ENCODE data around the gene YOD1.
"Not testable (repeated sequence)": the region's sequence is repeated elsewhere in the genome, so short reads cannot be mapped to it uniquely, and the experiment has no call there.

YOD1 gene

DNA sequence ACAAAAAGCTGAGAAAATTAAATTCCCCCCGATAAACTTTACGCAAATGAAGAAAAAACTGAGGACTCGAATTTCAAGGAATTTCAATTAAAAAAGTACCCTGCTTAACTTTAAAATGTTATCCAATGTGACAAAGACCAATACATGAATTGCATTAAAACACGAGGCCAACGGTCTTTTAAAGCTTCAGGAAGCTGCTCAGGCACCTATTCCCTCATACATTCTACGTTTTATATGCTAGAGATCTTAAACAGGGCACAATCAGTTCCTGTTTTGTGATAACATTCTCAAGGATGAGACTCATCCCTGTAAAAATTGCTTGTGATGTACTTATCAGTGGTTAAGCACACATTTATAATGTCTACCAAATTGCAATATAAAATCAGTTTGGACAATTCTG is 3.0 kb downstream of the YOD1 start:
- DNase-seq, result no peak

DNA sequence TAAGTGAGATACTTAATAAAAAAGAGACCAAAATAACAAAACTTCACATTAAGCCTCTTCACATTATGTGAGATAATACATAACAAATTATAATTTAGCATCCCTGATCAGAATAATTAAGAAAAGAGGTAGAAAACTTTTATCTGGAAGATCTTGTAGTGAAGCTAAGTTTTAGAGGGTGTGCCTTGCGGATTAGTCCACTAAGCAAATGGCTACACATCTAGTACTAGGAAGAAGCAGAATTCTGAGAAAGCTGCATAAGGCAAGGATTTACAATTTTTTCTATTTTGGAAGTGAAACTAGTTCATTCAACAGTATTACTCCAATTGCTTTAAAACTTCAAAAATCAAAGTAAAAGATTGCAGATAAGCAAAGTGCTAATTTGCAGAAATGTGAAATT is 3.5 kb downstream of the YOD1 start:
- no peak for DNase-seq

DNA sequence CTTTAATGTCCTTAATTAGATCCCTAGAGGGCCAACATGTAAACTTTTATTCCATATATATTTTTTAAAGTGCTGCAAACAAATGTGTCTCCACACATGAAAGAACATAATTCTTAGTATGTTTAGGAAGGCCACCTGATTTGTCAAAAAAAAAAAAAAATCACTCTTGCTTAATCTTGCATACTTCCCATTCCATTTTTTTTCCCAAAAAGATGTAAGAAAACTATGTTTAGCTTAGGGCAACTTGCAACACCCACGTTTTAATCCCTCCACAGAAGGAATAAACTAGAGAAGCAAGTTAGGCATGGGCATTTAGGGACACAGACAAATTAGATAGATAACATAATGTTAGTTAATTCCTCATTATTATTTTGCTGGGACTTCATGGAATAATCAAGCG is 5.6 kb downstream of the YOD1 start:
- no peak for DNase-seq

DNA sequence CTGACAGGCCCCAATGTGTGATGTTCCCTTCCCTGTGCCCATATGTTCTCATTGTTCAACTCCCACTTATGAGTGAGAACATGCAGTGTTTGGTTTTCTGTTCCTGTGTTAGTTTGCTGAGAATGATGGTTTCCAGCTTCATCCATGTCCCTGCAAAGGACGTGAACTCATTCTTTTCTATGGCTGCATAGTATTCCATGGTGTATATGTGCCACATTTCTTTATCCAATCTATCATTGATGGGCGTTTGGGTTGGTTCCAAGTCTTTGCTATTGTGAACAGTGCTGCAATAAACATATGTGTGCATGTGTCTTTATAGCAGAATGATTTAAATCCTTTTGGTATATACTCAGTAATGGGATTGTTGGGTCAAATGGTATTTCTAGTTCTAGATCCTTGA is 9.6 kb downstream of the YOD1 start:
- DNase-seq, result not testable (repeated sequence)

DNA sequence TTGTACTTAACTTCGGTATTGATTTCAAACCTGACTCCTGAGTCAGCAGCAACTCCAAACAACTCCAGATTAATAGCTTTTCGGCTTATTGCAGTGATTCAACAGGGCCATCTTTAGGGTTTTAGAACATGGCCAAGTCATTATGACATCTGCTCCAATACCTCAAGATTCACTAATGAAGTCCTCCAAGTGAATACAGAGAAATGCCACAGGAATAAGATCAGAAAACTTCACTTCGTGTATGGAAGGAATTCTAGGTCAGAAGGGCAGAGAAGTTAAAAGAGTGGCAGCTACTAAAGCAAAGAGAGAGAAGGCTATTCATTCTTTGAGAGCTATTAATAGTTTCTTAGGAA is 10.9 kb downstream of the YOD1 start:
- no peak for DNase-seq

DNA sequence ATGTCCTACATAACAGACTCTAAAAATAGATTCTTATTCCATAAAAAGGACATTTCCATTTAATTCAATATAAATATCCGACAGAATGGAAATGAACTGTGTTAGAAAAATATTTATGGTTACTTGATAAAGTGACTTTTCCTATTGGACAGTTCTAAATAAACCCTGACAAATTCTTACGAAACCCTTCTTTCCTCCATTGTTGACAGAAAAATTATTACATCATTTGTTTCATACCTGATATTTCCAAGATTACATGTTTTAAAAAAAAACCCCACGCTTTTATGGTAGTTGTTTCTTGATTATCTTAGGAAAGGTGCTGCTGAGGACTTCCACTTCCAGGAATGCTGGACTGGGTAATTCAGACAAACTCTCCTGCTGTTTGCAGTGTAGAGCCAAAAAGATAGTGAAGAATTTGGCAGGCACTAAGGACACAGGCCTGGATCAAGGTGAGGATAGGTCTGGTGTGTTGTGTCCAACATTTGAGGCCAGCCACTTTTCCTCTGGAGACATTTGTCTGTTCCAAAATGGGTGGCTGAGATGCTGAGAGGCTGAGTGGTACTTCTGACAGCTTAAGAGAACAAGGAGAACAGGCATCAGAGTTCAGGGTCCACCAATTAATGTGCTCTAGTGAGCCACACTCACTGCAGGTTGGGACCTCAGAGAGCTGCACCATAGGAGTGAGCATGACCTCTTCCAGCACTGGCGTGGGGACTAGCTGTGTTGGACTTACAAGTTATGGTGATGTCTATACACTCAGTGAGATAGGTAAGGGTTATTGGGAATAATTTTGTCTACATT is 11.4 kb downstream of the YOD1 start:
- DNase-seq, result no peak

DNA sequence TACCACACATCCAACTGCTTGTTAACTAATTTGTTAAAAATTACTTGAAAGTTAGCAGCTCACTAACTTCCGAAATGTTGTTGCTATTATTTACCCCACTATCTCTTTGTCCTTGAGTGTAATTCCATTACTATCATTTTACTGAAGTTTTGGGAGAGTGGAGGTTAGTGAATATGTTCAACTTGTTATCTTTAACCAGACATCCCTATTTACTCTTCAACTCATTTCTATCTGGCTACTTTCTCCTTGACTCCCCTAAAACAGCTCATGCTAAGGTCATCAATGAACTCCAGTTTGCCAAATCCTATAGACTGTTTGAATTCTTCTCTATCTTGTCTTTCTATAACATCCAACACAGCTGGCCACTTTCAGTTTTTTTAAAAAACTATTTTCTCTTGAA is 14.1 kb downstream of the YOD1 start:
- DNase-seq, result no peak

DNA sequence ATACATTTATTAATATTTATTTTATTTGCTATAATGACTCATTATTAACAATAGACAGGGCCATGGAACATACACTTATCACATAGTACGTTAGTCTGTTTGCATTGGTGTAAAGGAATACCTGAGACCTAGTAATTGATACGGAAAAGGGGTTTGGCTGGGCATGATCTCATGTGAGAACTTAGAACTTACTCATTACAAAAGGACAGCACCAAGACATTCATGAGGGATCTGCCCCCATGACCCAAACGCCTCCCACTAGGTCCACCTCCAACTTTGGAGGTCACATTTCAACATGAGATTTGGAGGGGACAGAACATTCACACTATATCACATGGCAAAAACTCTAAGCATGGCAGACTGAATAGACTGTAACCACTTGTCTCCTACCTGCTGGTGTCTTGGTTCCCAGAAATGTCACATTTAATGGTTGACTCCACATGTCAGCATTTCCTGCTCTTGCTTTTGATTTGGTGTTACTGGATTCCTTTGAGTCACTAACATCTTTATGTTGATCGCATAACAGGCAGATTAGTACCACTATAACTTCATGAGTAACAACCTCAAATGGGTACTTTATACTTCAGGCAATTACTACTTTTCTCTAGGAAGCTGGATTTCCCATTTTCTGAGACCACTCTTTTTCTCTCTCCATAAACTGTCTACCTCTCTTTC is 15.0 kb downstream of the YOD1 start:
- no peak for DNase-seq

DNA sequence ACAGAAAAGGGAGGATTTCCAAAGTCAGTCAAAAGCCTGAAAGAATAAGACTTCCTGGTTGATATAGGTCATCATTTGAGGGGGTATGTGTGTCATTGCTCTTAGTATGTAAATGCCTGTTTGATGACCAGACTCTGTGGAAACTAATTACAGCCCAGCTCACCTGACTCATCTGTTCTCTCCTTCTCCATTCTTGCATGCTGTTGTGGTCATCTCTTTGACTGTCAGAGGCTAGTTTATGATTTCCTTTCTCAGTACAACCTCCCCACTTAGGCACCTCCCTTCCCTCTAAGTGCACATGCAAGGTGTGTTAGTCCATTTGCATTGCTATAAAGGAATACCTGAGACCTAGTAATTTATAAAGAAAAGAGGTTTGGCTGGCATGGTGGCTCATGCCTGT is 16.0 kb downstream of the YOD1 start:
- DNase-seq, result no peak

DNA sequence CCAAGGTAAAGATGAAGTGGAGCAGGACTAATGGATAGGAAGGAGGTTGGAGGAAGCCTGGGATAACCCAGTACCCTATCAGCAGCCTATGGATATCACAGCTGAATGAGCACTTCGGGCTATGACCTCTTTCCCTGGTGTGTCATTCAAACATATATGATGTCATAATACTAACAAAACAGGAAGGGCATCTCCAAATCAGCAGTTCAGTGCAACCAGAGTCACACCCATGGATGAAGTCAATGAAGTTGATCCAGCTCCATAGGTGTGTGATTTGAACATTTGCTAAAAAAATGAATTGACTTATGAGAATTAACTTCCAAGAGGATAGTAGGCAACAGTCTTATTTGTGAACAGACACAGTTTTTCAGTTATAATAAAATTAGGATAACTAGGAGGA is 16.8 kb downstream of the YOD1 start:
- DNase-seq, result peak; percentile 9 to 18

DNA sequence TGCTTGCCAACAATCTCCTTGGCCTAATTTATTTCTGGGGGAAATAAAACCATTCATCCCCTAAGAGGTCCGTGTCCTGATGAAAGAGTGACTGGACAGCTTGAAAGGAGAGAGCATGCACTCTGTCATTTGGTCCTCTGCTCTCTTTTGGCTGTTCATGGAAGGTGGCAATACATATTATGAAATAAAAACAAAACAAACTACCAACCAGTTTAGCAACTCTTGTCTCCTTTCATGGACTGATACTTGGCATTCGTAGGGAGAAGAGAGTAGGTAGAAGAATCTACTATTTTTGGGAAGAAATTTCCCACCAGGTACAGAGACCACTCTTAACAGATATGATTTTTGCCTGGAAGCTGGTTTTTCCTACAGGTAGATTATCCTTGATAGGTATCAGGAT is 17.7 kb downstream of the YOD1 start:
- DNase-seq, result no peak

DNA sequence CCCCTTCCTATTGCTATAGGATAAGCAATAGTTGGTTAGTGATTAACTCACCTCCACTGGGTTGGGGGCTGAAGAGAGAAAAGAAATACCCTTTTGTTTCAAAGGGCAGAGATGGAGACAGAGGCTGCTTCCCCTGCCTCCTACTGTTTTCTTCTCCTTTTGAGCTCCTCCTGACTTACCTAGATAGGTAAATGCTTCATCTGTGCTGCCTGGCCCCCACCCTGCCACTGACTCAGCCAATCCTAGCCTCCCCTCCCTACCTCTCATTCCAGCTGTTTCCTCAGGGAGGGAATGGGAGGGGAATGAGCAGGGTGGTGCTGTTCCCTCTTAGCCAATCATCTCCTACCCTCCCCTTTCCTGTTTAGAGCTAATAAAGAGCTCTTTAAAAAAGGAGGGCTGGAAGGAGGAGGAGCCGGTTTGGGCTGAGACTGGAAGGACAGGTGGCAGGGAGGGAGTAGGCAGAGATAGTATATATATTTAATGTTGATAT is 18.4 kb downstream of the YOD1 start, which contains the start of gene C1orf116:
Gene C1orf116 (minus strand): TSS at position 229 of the 490 bp plus-strand sequence. CDS start 5,158 bp downstream, outside the sequence.
- no peak for DNase-seq

DNA sequence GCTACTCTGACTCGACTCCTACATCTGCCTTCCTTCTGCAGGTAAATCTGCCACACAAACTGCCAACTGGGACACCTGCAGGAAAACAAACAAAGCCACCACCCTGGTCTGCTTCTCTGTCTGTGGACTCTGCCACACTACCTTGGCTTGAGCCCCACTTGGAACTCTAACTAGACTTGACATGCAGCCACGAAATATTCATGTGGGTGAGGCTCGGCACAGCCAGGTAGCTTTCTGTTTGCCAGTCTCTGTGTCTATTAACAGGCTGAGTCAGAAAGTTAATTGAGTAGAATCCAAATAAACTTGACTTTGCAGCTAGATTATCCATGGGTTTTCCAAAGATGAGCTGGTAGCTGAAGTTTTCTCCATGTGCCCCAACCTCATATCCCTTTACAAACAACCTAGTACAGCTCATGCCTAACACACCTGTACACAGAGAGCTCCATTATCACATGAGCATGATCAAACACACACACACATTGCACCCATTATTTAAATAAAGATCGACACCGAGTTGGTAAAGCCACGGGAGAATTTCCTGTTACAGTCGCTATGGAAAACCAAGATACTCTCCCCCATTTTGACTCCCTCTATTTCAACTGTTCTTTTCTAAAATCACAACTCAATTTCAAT is 19.3 kb downstream of the YOD1 start:
- DNase-seq, result no peak

DNA sequence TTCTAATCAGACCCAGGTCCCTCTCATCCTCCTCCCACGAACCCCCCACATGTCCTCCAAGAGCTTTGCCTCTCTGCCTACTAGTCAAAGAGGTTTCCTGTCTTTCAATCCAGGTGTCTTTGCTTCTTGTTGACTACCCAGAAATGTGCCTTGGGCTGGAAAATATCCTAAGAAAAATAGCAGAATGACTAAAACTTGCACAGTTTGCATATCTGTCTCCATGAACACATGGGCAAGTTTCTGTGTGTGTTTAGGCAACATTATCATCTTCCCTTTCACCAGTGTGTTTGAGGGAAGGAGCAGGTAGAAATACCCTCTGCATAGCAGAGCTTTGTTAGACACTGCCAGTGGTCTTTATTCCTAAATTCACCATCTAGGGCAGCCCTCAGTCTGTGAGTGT is 20.0 kb downstream of the YOD1 start:
- DNase-seq, result no peak

DNA sequence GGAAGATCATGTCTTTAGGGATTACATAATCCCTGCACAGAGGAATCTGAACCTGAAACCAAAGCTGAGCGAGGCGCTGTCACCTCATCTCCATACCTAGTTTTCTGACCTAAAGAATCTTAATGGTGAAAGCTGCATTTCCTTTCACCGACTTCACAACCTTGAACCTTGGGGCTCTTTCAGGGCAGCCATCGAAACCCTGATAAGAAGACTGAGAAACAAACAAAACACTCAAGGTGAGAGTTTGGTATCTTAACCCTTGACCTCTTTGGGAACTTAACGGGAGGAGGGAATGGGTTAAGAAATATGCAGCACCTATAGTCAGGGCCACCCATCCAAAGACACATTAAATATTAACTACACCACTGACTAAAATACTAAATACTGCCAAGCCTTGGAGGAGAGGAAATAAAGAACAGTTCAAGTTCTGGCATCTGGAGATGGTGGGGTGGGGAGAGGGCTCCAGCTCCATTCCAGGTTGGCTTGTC is 20.4 kb downstream of the YOD1 start:
- no peak for DNase-seq

DNA sequence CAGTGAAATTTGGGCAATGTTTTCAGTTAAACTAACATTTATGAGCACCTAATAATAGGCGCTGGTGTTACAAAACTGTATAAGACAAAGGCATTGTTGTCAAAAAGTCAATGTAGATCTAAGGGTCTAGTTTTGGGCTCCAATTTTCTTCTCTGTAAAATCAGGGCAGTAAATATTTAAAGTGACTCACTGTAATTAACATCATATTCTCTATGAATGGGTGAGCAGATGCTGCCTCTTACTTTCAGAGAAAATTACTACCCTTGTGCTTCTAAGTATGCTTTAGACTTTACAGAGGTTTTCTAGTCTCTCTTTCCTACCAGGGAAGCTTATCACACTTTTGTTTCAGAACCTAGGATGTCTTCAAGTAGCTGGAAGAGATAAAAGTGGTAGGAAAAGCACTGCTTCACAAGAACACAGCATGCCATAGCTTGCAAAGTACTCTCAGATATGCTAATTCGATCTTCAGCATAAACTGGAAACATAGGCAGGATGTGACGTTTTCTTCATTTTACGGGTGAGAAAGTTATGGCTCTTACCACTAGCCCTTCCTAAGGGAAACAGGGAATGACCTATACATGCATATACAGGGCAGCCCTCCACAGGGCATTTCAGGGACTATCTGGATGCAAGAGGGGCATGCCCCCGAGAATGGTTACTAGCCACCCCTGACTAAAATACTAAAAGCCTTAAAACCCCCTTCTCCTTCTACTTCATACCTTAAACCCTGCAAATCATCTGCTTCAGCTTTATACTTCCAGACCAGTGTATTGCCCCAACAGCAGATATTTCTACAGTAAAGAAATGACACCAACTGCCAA is 21.1 kb downstream of the YOD1 start:
- peak in 1 of 2 donors; percentile 6 for DNase-seq

DNA sequence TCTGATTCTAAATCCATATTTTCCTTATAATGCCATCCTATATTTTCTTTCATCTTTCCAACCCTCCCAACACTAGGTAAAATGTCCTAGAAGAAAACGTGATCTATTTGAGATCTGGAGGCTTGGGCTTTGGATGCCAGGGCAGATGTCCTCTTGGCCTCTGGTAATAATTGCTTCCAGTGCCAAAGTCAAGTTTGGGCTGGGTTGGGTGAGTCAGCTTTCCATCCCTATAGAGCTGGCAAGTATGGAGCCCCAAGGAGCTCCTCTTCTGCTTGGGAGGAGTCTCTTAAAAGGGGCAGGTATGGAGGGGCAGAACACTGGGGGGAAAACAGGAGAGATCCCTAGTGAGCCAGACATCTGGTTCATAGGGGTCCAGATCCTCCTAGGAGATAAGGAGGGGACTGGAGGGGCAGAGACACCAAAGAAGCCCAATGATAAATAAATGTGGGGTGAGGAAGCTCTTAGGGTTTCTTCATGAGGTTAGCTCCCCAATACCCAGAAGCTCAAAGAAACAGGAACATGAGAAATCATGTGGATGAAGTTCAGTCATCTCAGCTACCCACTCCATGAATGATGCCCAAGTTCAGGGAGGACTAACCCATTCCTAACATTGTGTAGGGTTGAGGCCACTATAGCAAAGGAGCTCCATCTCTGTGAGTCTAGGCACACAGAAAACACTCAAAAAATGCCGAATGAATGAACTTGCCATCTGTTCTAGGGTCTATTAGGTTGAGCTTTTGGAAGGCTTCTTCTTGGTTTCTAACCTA is 21.9 kb downstream of the YOD1 start:
- peak; percentile 81 to 84 for DNase-seq

DNA sequence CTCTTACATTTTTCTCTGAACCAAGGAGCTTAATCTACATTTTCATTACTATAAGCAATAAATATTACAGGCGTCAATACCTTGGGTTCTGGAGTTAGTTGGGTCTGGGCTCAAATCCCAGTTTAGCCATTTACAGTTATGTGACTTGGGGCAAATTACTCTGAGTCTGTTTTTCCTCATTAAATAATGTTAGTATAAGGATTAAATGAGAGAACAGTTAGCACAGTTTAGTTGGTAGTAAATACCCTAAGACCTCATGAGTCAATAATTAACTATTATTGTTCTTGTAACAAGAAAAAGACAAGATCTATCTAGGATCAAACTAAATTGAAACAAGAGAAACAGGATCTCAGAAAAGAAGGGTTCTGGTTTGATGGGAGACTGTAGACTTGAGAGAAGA is 23.1 kb downstream of the YOD1 start:
- no peak for DNase-seq

DNA sequence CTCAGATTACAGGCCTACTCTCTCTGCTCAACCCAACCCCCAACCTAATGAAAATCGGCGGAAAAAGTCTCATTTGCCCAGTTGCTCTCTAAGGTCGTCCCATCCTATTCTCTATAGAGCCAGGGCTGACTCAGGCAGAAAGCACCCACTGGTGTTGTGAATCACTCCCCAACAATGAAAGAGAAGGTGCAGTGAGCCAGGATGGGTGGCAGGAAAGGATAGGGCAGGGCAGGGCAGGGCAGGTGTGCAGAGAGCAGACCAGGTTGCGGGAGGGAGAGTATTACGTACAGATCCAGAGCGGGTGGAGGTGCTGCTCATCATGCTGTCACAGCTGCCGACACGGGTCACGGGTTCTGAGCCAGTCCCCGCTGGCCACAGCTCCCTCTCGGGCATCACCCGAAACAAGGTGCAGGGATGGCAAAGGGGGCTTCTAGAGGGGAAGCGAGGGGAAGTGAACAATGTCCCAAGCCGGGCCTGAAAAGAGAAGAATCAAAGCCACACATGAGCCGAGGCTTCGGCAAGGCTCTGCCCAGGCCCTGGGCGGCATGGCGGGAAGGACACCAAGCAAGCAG is 23.7 kb downstream of the YOD1 start:
- no peak for DNase-seq

DNA sequence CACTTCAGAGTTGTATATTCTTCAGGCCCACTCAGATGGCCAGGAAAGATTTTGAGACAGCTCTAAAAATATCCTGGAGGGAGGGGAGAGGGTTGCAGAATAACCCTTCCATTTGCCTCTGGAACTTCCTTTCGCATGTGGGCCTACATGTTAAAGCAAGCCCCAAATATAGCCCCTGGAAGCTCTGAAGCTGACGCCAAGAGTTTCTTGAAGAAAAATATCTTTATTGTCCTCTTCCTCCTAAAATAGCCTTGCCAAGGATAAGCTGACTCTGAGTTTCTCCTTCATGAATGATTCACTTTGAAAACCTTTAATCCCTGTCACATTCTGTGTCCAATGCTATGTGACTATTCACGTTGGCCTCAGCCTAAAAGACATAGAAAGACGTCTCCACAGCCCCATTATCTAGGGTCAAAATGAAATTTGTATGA is 24.9 kb downstream of the YOD1 start:
- no peak for DNase-seq

DNA sequence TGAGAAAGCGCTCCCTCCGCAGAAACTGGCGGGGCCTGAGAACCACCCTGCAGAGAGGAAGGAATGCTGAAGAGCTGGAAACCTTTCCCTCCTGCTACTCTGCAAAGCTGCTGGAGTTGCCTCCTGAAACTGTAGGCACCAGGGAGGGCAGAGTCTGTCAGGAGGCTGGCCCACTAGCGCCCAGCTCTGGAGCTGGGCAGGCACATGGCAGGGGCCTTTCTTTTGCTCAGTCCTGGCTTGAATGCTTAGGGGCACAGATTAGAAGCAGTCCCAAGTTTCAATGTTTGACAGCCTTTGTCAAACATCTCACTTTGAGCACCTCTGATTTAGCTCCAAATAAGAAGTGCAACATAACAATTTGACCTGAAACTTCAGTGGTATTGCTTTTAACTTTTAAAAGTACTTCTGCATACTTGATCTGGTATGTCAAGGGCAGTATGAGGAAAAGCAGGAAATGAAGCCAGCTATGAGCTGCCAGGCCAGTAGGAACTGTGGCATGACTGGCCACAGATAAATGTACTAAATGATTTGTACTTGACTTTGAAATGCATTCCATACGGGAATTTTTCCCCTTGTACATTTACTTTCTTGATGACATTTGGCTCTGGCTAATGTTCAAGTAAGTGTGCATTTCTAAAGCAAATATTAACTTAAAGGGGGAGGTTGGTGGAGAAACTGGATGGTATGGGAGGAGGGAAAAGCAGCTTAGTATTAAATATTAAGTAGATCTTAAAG is 25.7 kb downstream of the YOD1 start:
- DNase-seq, result peak; percentile 61 to 66
